GM23338 (cell line): ENCODE data around the gene RBM33.

ENCODE experiments used
- CREB1 ChIP-seq: fragments of 250-450 bp; sonication (Bioruptor Pico); IDR thresholded peaks from 2 replicates; pipeline ENCODE4 v1.5.0; 2020; ENCODE audit warnings: low read depth, mild to moderate bottlenecking, moderate library complexity
- CTCF ChIP-seq, 2 experiments: fragments of 200-600 bp in 1 of 2; sonication (generic) in 1 of 2; conservative IDR thresholded peaks; 2 replicates each; pipeline versions ENCODE4 v1.5.1 to v1.6.1; 2016 to 2017; ENCODE audit warnings: antibody characterized with exemption in 2 of 2, low read depth in 2 of 2, mild to moderate bottlenecking in 2 of 2, moderate library complexity in 1 of 2
- EZH2 ChIP-seq: fragments of 200-600 bp; sonication (generic); IDR thresholded peaks from one replicate; pipeline ENCODE4 v1.8.0; 2017; ENCODE audit warnings: antibody characterized with exemption, mild to moderate bottlenecking, low read depth; ENCODE audit not compliant: unreplicated experiment
- EZH2phosphoT487 ChIP-seq: fragments of 200-600 bp; sonication (generic); IDR thresholded peaks from one replicate; pipeline ENCODE4 v1.8.1; 2018; ENCODE audit warnings: antibody characterized with exemption; ENCODE audit not compliant: unreplicated experiment
- JUNB ChIP-seq: IDR thresholded peaks from one replicate; pipeline ENCODE4 v1.6.1; 2016; ENCODE audit warnings: antibody characterized with exemption; ENCODE audit not compliant: unreplicated experiment
- POLR2AphosphoS5 ChIP-seq: IDR thresholded peaks from 2 replicates; pipeline ENCODE4 v1.6.1; 2016; ENCODE audit warnings: antibody characterized with exemption, low read depth
- STAT1 ChIP-seq: IDR thresholded peaks from one replicate; pipeline ENCODE4 v1.6.1; 2016; ENCODE audit warnings: antibody characterized with exemption; ENCODE audit not compliant: unreplicated experiment
- ZNF331 ChIP-seq: fragments of 250-450 bp; sonication (Bioruptor Pico); IDR thresholded peaks from 2 replicates; pipeline ENCODE4 v1.5.0; 2020; ENCODE audit warnings: low read depth, mild to moderate bottlenecking, moderate library complexity
- ZNF462 ChIP-seq: fragments of 250-450 bp; sonication (Bioruptor Pico); IDR thresholded peaks from 2 replicates; pipeline ENCODE4 v1.5.0; 2020; ENCODE audit warnings: mild to moderate bottlenecking, moderate library complexity
- TF ChIP-seq, protein P1 (sequence below): IDR thresholded peaks from one replicate; pipeline ENCODE4 v1.6.1; 2018; ENCODE audit warnings: antibody characterized with exemption; ENCODE audit not compliant: unreplicated experiment
- TF ChIP-seq, protein P2 (sequence below): IDR thresholded peaks from 2 replicates; pipeline ENCODE4 v1.6.1; 2016; ENCODE audit warnings: antibody characterized with exemption

GRCh38 chr7:155811560-155811894 is 167.1 kb downstream of the RBM33 start:
- TF ChIP-seq CTCF (conservative IDR thresholded peaks at IDR 0.05; ENCODE audit: low read depth in 2 of 2) = no peak
- TF ChIP-seq POLR2AphosphoS5 = no peak
- TF ChIP-seq EZH2phosphoT487 = no peak
- peak; percentile 70 for TF ChIP-seq EZH2
- TF ChIP-seq CREB1 (CRISPR knock-in tag) = no peak
- TF ChIP-seq STAT1 = no peak
- TF ChIP-seq, protein P1, sequence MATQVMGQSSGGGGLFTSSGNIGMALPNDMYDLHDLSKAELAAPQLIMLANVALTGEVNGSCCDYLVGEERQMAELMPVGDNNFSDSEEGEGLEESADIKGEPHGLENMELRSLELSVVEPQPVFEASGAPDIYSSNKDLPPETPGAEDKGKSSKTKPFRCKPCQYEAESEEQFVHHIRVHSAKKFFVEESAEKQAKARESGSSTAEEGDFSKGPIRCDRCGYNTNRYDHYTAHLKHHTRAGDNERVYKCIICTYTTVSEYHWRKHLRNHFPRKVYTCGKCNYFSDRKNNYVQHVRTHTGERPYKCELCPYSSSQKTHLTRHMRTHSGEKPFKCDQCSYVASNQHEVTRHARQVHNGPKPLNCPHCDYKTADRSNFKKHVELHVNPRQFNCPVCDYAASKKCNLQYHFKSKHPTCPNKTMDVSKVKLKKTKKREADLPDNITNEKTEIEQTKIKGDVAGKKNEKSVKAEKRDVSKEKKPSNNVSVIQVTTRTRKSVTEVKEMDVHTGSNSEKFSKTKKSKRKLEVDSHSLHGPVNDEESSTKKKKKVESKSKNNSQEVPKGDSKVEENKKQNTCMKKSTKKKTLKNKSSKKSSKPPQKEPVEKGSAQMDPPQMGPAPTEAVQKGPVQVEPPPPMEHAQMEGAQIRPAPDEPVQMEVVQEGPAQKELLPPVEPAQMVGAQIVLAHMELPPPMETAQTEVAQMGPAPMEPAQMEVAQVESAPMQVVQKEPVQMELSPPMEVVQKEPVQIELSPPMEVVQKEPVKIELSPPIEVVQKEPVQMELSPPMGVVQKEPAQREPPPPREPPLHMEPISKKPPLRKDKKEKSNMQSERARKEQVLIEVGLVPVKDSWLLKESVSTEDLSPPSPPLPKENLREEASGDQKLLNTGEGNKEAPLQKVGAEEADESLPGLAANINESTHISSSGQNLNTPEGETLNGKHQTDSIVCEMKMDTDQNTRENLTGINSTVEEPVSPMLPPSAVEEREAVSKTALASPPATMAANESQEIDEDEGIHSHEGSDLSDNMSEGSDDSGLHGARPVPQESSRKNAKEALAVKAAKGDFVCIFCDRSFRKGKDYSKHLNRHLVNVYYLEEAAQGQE = no peak
- no peak for TF ChIP-seq JUNB
- no peak for TF ChIP-seq ZNF331
- no peak for TF ChIP-seq ZNF462 (CRISPR knock-in tag)
- TF ChIP-seq, protein P2, sequence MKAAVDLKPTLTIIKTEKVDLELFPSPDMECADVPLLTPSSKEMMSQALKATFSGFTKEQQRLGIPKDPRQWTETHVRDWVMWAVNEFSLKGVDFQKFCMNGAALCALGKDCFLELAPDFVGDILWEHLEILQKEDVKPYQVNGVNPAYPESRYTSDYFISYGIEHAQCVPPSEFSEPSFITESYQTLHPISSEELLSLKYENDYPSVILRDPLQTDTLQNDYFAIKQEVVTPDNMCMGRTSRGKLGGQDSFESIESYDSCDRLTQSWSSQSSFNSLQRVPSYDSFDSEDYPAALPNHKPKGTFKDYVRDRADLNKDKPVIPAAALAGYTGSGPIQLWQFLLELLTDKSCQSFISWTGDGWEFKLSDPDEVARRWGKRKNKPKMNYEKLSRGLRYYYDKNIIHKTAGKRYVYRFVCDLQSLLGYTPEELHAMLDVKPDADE = no peak
